Activated CD4-positive, CD25-positive, alpha-beta regulatory T cell (primary cell): ENCODE data around the gene ACP5.
"Not testable (repeated sequence)": the region's sequence is repeated elsewhere in the genome, so short reads cannot be mapped to it uniquely, and the experiment has no call there.

Source experiments
- DNase-seq, 4 experiments: peaks; one replicate each; lab custom pipeline; 2025; lab: John Stamatoyannopoulos, UW

Gene ACP5

GRCh38 chr19:11578258-11579142 lies 1.1 kb upstream of the ACP5 start:
- DNase-seq: peak in 1 of 4 experiments; percentile 26

GRCh38 chr19:11576227-11576626 lies 1.2 kb downstream of the ACP5 start:
- DNase-seq: no peak

- no peak for DNase-seq
Measured at GRCh38 chr19:11574689-11575088, 2.8 kb downstream of the ACP5 start.

- not testable (repeated sequence) for DNase-seq
Measured at GRCh38 chr19:11573763-11574162, 3.7 kb downstream of the ACP5 start.

- DNase-seq: not testable (repeated sequence)
Measured at GRCh38 chr19:11573354-11573753, 4.1 kb downstream of the ACP5 start.

GRCh38 chr19:11570039-11570462 lies 7.4 kb downstream of the ACP5 start:
- no peak for DNase-seq

GRCh38 chr19:11566164-11566563 lies 11.3 kb downstream of the ACP5 start:
- DNase-seq: no peak

GRCh38 chr19:11565649-11565980 lies 11.8 kb downstream of the ACP5 start:
- not testable (repeated sequence) for DNase-seq

- not testable (repeated sequence) for DNase-seq
Measured at GRCh38 chr19:11564082-11564807, 13.2 kb downstream of the ACP5 start.

GRCh38 chr19:11563532-11563931 lies 13.9 kb downstream of the ACP5 start:
- no peak for DNase-seq

GRCh38 chr19:11560404-11561051 lies 16.9 kb downstream of the ACP5 start:
- peak in 3 of 4 experiments; percentile 14 to 35 (median 19) for DNase-seq

GRCh38 chr19:11558881-11559828 lies 18.3 kb downstream of the ACP5 start, which contains the start of gene ELOF1:
Gene ELOF1 (minus strand): TSS chr19:11559230. CDS start chr19:11554347, 4,883 bp downstream.
- DNase-seq: peak; percentile 87 to 93 (median 90)

- no peak for DNase-seq
Measured at GRCh38 chr19:11556634-11557420, 20.6 kb downstream of the ACP5 start.

GRCh38 chr19:11555246-11555645 lies 22.2 kb downstream of the ACP5 start:
- DNase-seq: no peak

- DNase-seq: no peak
Measured at GRCh38 chr19:11554160-11554559, 23.3 kb downstream of the ACP5 start.

- DNase-seq: no peak
Measured at GRCh38 chr19:11552666-11553372, 24.6 kb downstream of the ACP5 start.

GRCh38 chr19:11551603-11552235 lies 25.7 kb downstream of the ACP5 start:
- DNase-seq: no peak

- DNase-seq: no peak
Measured at GRCh38 chr19:11550265-11550664, 27.2 kb downstream of the ACP5 start.

- DNase-seq: no peak
Measured at GRCh38 chr19:11549386-11549953, 28.0 kb downstream of the ACP5 start.
